ENCODE measurements around the gene C11orf52. TPM values are rescaled to one million over a fixed set of nuclear protein-coding genes. Genes with fewer than 3 reads are reported as not detected.

The C11orf52 gene
- polyA plus RNA-seq, 1 donor from 2014 or later: not detected

- H3K27me3 ChIP-seq (ENCODE audit: insufficient read depth, low read depth, low read length): no peaks in the 10 kb centered on the region
- H3F3A ChIP-seq (ENCODE audit: insufficient read depth, low read length, poor library complexity, severe bottlenecking): no peaks in the 10 kb centered on the region
- H3K9ac ChIP-seq (ENCODE audit: low read length): no peak overlapping the region
Measured at GRCh38 chr11:111954154-111954553, 35.4 kb downstream of the C11orf52 start.

GRCh38 chr11:111957663-111958444 lies 39.1 kb downstream of the C11orf52 start:
- no peaks in the 10 kb centered on the region for H4K20me1 ChIP-seq (ENCODE audit: insufficient read depth)
- no peak overlapping the region for H3K4me2 ChIP-seq (ENCODE audit: low read length)
- H3K9ac ChIP-seq (ENCODE audit: low read length): no peak overlapping the region
- H3K4me3 ChIP-seq (ENCODE audit: low read length): no peak overlapping the region
- H3K9me3 ChIP-seq (ENCODE audit: low read length): no peaks in the 10 kb centered on the region
- H3K36me3 ChIP-seq (ENCODE audit: insufficient read depth, low read length): no peaks in the 10 kb centered on the region
- H3K79me2 ChIP-seq (replicated peaks; ENCODE audit: insufficient read depth, low read length): no peaks in the 10 kb centered on the region
- H2AFZ ChIP-seq (ENCODE audit: low read depth, low read length): no peak overlapping the region
- H3K27ac ChIP-seq (ENCODE audit: low read length): no peak overlapping the region
- H3K9me2 ChIP-seq (ENCODE audit: insufficient read depth, low read length): no peaks in the 10 kb centered on the region
- no peaks in the 10 kb centered on the region for H3F3A ChIP-seq (ENCODE audit: insufficient read depth, low read length, poor library complexity, severe bottlenecking)
- H3K27me3 ChIP-seq (ENCODE audit: insufficient read depth, low read depth, low read length): no peaks in the 10 kb centered on the region
- TF ChIP-seq EP300 (conservative IDR thresholded peaks at IDR 0.05; ENCODE audit: poor library complexity, severe bottlenecking) (no peak), TAF1 (IDR thresholded peaks at IDR 0.05; ENCODE audit: low read depth) (no peak), POLR2AphosphoS5 (IDR thresholded peaks at IDR 0.05) (no peak), REST (IDR thresholded peaks at IDR 0.05; ENCODE audit: borderline replicate concordance) (no peak), RAD21 (conservative IDR thresholded peaks at IDR 0.05) (no peak), MXI1 (conservative IDR thresholded peaks at IDR 0.05; ENCODE audit: poor library complexity, severe bottlenecking) (no peak), EZH2 (IDR thresholded peaks at IDR 0.05; ENCODE audit: borderline replicate concordance, insufficient read depth, low read length, poor library complexity, severe bottlenecking) (no peak)

More at GRCh38 chr11:111954154-111954553, 35.4 kb downstream of the C11orf52 start:
- no peak overlapping the region for H3K4me2 ChIP-seq (ENCODE audit: low read length)
- no peaks in the 10 kb centered on the region for H3K9me3 ChIP-seq (ENCODE audit: low read length)
- no peak overlapping the region for H2AFZ ChIP-seq (ENCODE audit: low read depth, low read length)
- TF ChIP-seq EZH2 (IDR thresholded peaks at IDR 0.05; ENCODE audit: borderline replicate concordance, insufficient read depth, low read length, poor library complexity, severe bottlenecking) (no peak), CTCF (IDR thresholded peaks at IDR 0.05; ENCODE audit: poor library complexity, severe bottlenecking) (no peak), RAD21 (conservative IDR thresholded peaks at IDR 0.05) (no peak), EP300 (conservative IDR thresholded peaks at IDR 0.05; ENCODE audit: poor library complexity, severe bottlenecking) (no peak), TAF1 (IDR thresholded peaks at IDR 0.05; ENCODE audit: low read depth) (no peak), MXI1 (conservative IDR thresholded peaks at IDR 0.05; ENCODE audit: poor library complexity, severe bottlenecking) (no peak), REST (IDR thresholded peaks at IDR 0.05; ENCODE audit: borderline replicate concordance) (no peak), POLR2AphosphoS5 (IDR thresholded peaks at IDR 0.05) (no peak), SMC3 (conservative IDR thresholded peaks at IDR 0.05; ENCODE audit: poor library complexity) (no peak)
- no peaks in the 10 kb centered on the region for H4K20me1 ChIP-seq (ENCODE audit: insufficient read depth)
- no peak overlapping the region for H3K4me3 ChIP-seq (ENCODE audit: low read length)
- peaks cover 7% of the 10 kb centered on the region for H3K79me2 ChIP-seq (replicated peaks; ENCODE audit: insufficient read depth, low read length)
- H3K36me3 ChIP-seq (ENCODE audit: insufficient read depth, low read length): no peaks in the 10 kb centered on the region
- no peaks in the 10 kb centered on the region for H3K9me2 ChIP-seq (ENCODE audit: insufficient read depth, low read length)
- no peak overlapping the region for H3K27ac ChIP-seq (ENCODE audit: low read length)

All from neural cell (in vitro differentiated cells).